HFFc6 (cell line): ENCODE measurements around the gene ZNHIT6. TPM values are rescaled to one million over a fixed set of nuclear protein-coding genes. Genes with fewer than 3 reads are reported as not detected.

ENCODE experiments used
- DNase-seq: peaks from one replicate; pipeline ENCODE4 v3.0.0-alpha.2; 2018
- H3K27ac Mint-ChIP-seq: 2 replicates; pipeline ENCODE4 v1.8.0; 2020; ENCODE audit warnings: mild to moderate bottlenecking, mixed read lengths
- H3K27me3 Mint-ChIP-seq: 2 replicates; pipeline ENCODE4 v1.8.0; 2021; ENCODE audit warnings: mild to moderate bottlenecking, moderate library complexity, mixed read lengths; ENCODE audit not compliant: insufficient read depth
- H3K36me3 Mint-ChIP-seq: 2 replicates; pipeline ENCODE4 v1.8.0; 2021; ENCODE audit warnings: low read depth, mixed read lengths
- H3K4me1 Mint-ChIP-seq: 2 replicates; pipeline ENCODE4 v1.8.0; 2020; ENCODE audit warnings: low read depth, mixed read lengths
- H3K4me3 Mint-ChIP-seq: 2 replicates; pipeline ENCODE4 v1.8.0; 2020; ENCODE audit warnings: mild to moderate bottlenecking, moderate library complexity, mixed read lengths
- H3K9me3 Mint-ChIP-seq: 2 replicates; pipeline ENCODE4 v1.8.0; 2020; ENCODE audit warnings: mild to moderate bottlenecking, mixed read lengths
- total RNA-seq, 6 experiments: library from RNA; stranded (reverse); fragmentation: NEBNext Ultra II Directional; extraction: Animal tissue kit (Norgen Biotek cat#: 25700); gene quantifications; 2 replicates in 1 of 6; 3 replicates in 5 of 6; pipeline ENCODE4 v1.2.3, GENCODE V29; 2021
- TF ChIP-seq, protein P1 (sequence below): fragments of 200-600 bp; sonication (generic); IDR thresholded peaks from 2 replicates; pipeline ENCODE4 v1.5.0; 2021; ENCODE audit warnings: antibody characterized with exemption, mild to moderate bottlenecking

Gene ZNHIT6
- total RNA-seq, 6 experiments from 2014 or later: 21.5 to 25.9 (median 23.6) TPM

DNA sequence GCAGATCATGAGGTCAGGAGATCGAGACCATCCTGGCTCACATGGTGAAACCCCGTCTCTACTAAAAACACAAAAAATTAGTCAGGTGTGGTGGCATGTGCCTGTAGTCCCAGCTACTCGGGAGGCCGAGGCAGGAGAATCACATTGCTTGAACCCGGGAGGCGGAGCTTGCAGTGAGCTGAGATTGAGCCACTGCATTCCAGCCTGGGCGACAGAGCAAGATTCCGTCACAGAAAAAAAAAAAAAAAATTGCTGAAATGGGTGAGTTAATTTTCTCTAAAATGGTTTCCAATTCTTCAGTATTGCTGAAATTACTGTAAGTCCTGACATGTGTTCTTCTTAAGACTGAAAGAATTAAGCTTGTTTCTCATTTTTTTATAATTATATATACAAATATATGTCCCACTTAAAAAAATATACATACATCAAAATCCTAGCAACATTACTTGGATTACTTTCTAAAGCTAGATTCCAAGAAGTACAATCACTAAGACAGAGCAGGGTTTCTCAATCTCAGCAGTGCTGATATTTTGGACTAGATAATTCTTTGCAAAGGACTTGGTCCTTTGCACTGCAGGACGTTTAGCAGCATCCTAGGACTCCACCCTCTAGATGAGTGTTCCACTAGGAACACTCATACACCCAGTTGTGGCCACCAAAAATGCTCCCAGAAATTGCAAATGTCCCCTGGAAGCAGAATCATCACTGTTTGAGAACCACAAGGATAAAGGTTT is 24.8 kb downstream of the ZNHIT6 start:
- H3K27ac Mint-ChIP-seq: peak overlapping the region; percentile 29; the same call in 1 of the 2 replicates
- DNase-seq: no peak
- peaks cover 17% of the 10 kb centered on the region for H3K4me1 Mint-ChIP-seq
- no peaks in the 10 kb centered on the region for H3K9me3 Mint-ChIP-seq
- H3K4me3 Mint-ChIP-seq: no peak overlapping the region
- peaks cover 4% of the 10 kb centered on the region for H3K36me3 Mint-ChIP-seq
- TF ChIP-seq, protein P1, sequence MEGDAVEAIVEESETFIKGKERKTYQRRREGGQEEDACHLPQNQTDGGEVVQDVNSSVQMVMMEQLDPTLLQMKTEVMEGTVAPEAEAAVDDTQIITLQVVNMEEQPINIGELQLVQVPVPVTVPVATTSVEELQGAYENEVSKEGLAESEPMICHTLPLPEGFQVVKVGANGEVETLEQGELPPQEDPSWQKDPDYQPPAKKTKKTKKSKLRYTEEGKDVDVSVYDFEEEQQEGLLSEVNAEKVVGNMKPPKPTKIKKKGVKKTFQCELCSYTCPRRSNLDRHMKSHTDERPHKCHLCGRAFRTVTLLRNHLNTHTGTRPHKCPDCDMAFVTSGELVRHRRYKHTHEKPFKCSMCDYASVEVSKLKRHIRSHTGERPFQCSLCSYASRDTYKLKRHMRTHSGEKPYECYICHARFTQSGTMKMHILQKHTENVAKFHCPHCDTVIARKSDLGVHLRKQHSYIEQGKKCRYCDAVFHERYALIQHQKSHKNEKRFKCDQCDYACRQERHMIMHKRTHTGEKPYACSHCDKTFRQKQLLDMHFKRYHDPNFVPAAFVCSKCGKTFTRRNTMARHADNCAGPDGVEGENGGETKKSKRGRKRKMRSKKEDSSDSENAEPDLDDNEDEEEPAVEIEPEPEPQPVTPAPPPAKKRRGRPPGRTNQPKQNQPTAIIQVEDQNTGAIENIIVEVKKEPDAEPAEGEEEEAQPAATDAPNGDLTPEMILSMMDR: no peak
- H3K27me3 Mint-ChIP-seq: no peaks in the 10 kb centered on the region

DNA sequence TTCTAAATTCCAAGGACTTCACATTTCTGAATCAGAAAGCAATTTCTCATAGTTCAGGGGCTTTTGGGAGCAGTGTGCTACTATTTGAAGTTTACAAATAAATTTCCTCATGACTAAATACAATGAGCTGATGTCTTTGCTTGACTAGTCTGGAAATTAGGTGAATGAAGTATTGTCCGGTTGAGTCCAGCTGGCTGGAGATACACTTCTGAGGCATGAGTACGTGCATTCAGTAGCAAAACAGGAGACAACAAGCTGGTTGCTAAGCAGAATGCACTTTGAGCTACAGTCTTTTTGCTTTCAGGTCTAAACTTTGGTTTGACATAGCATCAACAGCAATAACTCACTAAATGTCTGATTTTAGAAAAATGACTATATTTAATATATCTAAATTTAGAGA is 27.1 kb downstream of the ZNHIT6 start:
- Mint-ChIP-seq H3K27ac (peak overlapping the region; percentile 21; the same call in 1 of the 2 replicates), H3K36me3 (peaks cover 4% of the 10 kb centered on the region), H3K4me3 (no peak overlapping the region), H3K4me1 (peaks cover 14% of the 10 kb centered on the region), H3K27me3 (no peaks in the 10 kb centered on the region), H3K9me3 (no peaks in the 10 kb centered on the region)
- TF ChIP-seq, protein P1: no peak
- DNase-seq: no peak

DNA sequence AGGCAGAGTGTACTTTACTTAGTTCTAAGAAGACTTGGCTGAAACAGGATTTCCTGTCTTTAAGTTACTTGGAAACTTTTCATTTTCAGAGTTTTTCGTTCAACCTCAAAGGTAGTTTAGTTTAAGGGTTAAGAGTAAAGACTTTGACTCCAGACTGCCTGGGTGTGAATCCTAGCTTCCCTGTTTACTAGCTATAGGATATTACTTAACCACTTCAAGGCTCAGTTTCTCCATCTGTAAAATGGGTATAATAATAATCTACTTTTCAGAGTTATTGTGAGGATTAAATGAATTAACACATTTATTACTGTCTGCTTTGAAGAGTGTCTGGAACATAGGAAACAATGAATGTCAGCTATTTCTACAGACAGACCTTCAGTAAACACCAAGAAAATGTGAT is 30.0 kb downstream of the ZNHIT6 start:
- no peak overlapping the region for H3K4me3 Mint-ChIP-seq
- DNase-seq: no peak
- TF ChIP-seq, protein P1: no peak
- H3K27ac Mint-ChIP-seq: no peak overlapping the region
- no peaks in the 10 kb centered on the region for H3K9me3 Mint-ChIP-seq
- H3K36me3 Mint-ChIP-seq: peaks cover 4% of the 10 kb centered on the region
- no peaks in the 10 kb centered on the region for H3K27me3 Mint-ChIP-seq
- 0 out of 2 replicates have a peak, but pooled peaks cover 5% of the 10 kb centered on the region for H3K4me1 Mint-ChIP-seq

DNA sequence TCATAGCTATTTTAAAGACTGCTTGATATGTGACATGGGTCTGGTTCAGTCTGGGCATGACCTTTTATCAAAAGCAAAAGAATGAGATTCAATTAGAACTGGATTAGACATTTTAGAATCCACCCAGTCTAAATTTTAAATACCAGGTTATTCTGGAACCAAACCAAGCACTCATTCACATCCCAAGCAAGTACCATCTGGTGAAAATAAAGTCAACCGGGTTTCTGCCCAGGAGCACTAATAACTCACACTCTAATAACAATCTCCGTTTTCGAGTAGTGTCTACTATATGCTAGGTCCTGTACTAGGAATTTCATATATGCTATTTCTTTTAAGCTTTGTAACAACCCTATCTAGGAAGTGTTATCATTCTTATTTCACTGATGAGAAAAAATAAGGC is 30.6 kb downstream of the ZNHIT6 start:
- 0 out of 2 replicates have a peak, but pooled peaks cover 5% of the 10 kb centered on the region for H3K4me1 Mint-ChIP-seq
- H3K36me3 Mint-ChIP-seq: peaks cover 4% of the 10 kb centered on the region
- no peaks in the 10 kb centered on the region for H3K9me3 Mint-ChIP-seq
- no peak overlapping the region for H3K4me3 Mint-ChIP-seq
- no peak overlapping the region for H3K27ac Mint-ChIP-seq
- no peaks in the 10 kb centered on the region for H3K27me3 Mint-ChIP-seq
- DNase-seq: no peak
- TF ChIP-seq, protein P1: no peak

DNA sequence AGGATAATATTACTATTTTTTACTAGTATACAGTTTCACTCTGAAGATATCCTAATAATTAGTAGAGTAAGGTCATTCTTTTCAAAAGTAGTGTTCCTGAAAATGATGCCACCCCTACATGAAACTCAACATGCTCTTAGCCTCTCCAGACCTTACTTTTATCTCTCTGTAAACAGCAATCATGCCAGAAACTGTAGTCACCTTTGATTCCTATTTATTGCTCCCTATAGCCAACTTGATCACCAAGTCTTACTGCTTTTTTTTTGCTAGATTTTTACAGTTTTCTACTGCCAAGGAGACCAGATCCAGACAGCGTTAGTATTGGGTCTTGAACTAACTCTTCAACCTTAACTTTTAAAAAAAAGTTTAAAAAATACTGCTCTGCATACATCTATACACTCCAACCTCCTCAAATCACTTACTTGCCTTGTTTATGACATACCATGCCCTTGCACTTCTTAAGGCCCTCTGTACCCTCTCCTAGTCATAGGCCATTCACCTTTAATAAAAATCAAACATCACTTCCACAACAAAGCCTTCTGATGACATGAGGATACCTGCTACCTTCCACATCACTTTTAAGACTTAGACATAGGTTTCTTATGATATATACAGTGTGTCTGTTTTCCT is 36.1 kb downstream of the ZNHIT6 start:
- Mint-ChIP-seq H3K27me3 (no peaks in the 10 kb centered on the region; the same call in 1 of the 2 replicates), H3K27ac (no peak overlapping the region), H3K4me1 (peaks cover 17% of the 10 kb centered on the region; the same call in 1 of the 2 replicates), H3K9me3 (no peaks in the 10 kb centered on the region), H3K36me3 (peaks cover 29% of the 10 kb centered on the region), H3K4me3 (no peak overlapping the region)
- no peak for DNase-seq
- TF ChIP-seq, protein P1: no peak
